Keratinocyte (primary cell): Measurements from ENCODE around the gene KCTD17.

ENCODE experiments used
- CTCF ChIP-seq, 3 experiments: IDR thresholded peaks in 1 of 3; conservative IDR thresholded peaks in 1 of 3; optimal IDR thresholded peaks in 1 of 3; 2 replicates in 2 of 3; 3 replicates in 1 of 3; pipeline versions ENCODE3 to v1.5.1; 2011; ENCODE audit warnings: low read length in 3 of 3, mild to moderate bottlenecking in 3 of 3, moderate library complexity in 2 of 3, control low read depth in 1 of 3, inconsistent platforms in 1 of 3; ENCODE audit not compliant: insufficient read depth in 2 of 3; ENCODE audit errors: extremely low read depth in 1 of 3
- EZH2 ChIP-seq: IDR thresholded peaks from one replicate; pipeline ENCODE4 v1.6.1; 2012; ENCODE audit warnings: inconsistent platforms, mild to moderate bottlenecking, low read length, moderate library complexity

GRCh38 chr22:37015587-37015878 lies 36.0 kb upstream of the KCTD17 start:
- TF ChIP-seq CTCF (optimal IDR thresholded peaks at IDR 0.05 in 1 of 3, IDR thresholded peaks at IDR 0.05 in 1 of 3, conservative IDR thresholded peaks at IDR 0.05 in 1 of 3; ENCODE audit: extremely low read depth in 1 of 3, insufficient read depth in 2 of 3, low read length in 3 of 3) (no peak), EZH2 (no peak)
